Natural killer cell (primary cell): ENCODE data around the gene FMN1. TPM values are rescaled to one million over a fixed set of nuclear protein-coding genes. Genes with fewer than 3 reads are reported as not detected.

ENCODE experiments used
- ATAC-seq, 3 donors: fragments of 150-1000 bp in 2 of 3; fragments of 200-7000 bp in 1 of 3; cut with Tn5 transposase; 1 replicate in 1 of 3; 2 replicates in 2 of 3; pipeline ENCODE4 v1.10.0; 2021; ENCODE audit warnings: mild to moderate bottlenecking in 2 of 3, moderate library complexity in 2 of 3
- DNase-seq, 2 donors: peaks; one replicate each; pipeline versions ENCODE4 v3.0.0 to v3.0.0-alpha.2; 2013 to 2021; ENCODE audit warnings: mixed read lengths in 1 of 2
- H3K27ac ChIP-seq: one replicate; pipeline ENCODE4 v1.5.1; 2013; ENCODE audit warnings: mild to moderate bottlenecking, low read length
- H3K27me3 ChIP-seq: one replicate; pipeline ENCODE4 v1.6.1; 2013; ENCODE audit warnings: low read length; ENCODE audit not compliant: control insufficient read depth, insufficient read depth
- H3K36me3 ChIP-seq: one replicate; pipeline ENCODE4 v1.6.1; 2013; ENCODE audit warnings: low read length; ENCODE audit not compliant: control insufficient read depth, insufficient read depth
- H3K4me1 ChIP-seq: one replicate; pipeline ENCODE4 v1.6.1; 2013; ENCODE audit warnings: low read length; ENCODE audit not compliant: control insufficient read depth, insufficient read depth
- H3K4me3 ChIP-seq: one replicate; pipeline ENCODE4 v1.5.1; 2013; ENCODE audit warnings: low read length
- H3K9me3 ChIP-seq: one replicate; pipeline ENCODE4 v1.6.1; 2013; ENCODE audit warnings: low read length; ENCODE audit not compliant: control insufficient read depth, insufficient read depth
- H3K27ac Mint-ChIP-seq, 2 donors: one replicate each; pipeline ENCODE4 v1.8.0; 2022; ENCODE audit warnings: mild to moderate bottlenecking in 2 of 2, mixed read lengths in 2 of 2, moderate library complexity in 1 of 2
- H3K27me3 Mint-ChIP-seq, 2 donors: one replicate each; pipeline ENCODE4 v1.8.0; 2022; ENCODE audit warnings: low read depth in 2 of 2, mixed read lengths in 2 of 2
- H3K36me3 Mint-ChIP-seq: one replicate; pipeline ENCODE4 v1.8.0; 2022; ENCODE audit warnings: mixed read lengths
- H3K4me1 Mint-ChIP-seq, 2 donors: one replicate each; pipeline ENCODE4 v1.8.0; 2022; ENCODE audit warnings: mixed read lengths in 2 of 2
- H3K4me3 Mint-ChIP-seq: one replicate; pipeline ENCODE4 v1.8.0; 2022; ENCODE audit warnings: mild to moderate bottlenecking, moderate library complexity, mixed read lengths
- H3K9me3 Mint-ChIP-seq, 2 donors: one replicate each; pipeline ENCODE4 v1.8.0; 2022; ENCODE audit warnings: mixed read lengths in 2 of 2
- CTCF ChIP-seq: fragments of 200-600 bp; IDR thresholded peaks from one replicate; pipeline ENCODE4 v1.8.0; 2022; ENCODE audit warnings: antibody characterized with exemption
- WGBS: methylation state at CpG from one replicate; pipeline ENCODE4 v1.1.7; 2013; ENCODE audit warnings: missing lambda C conversion rate; ENCODE audit not compliant: insufficient coverage; 5-methylcytosine and 5-hydroxymethylcytosine counted together
- intact Hi-C: fragments of 100-400 bp; cut with micrococcal nuclease; formaldehyde crosslinking; loops from one replicate; pipeline ENCODE4 v1.14.2; 2022
- total RNA-seq, 4 donors: library from RNA; stranded (reverse); fragments of 120-200 nt in 1 of 4; gene quantifications; one replicate each; pipeline versions ENCODE4 v1.2.3 to v1.2.4, GENCODE V29; 2013 to 2022

The FMN1 gene
- total RNA-seq, 3 donors from 2014 or later (not counting 1 experiment from before 2014, with no cell fraction given), result 2.0 to 19.2 (median 2.2) TPM

DNA sequence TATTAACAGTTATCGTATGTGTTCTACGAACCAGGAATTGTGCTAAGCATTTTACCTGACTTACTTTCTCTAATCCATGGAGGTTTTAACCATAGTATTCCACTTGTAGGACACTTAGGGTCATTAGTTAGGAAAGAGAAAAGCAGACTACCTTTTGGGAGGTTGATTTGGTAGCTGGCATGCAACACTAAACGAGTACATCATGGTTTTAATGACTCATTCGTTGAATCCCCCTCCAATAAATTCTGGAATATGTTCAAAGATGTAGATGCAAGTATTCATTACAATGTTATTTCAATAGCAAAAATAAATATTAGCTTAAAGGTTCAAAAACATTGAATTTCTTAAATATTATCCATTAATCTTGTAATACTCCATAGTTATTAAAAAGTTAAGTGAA, 162.5 kb downstream of the FMN1 start:
- TF ChIP-seq CTCF, result no peak
- Histone ChIP-seq H3K27me3 (no peaks in the 10 kb centered on the region), H3K4me1 (no peaks in the 10 kb centered on the region), H3K27ac (no peak overlapping the region), H3K9me3 (no peaks in the 10 kb centered on the region), H3K36me3 (no peaks in the 10 kb centered on the region), H3K4me3 (no peak overlapping the region)
- H3K4me3 Mint-ChIP-seq, result no peak overlapping the region
- no peak for DNase-seq
- H3K27ac Mint-ChIP-seq, result no peak overlapping the region
- no peaks in the 10 kb centered on the region for H3K36me3 Mint-ChIP-seq
- H3K27me3 Mint-ChIP-seq, result peaks cover 10 to 11% of the 10 kb centered on the region in 2 donors
- no peak for ATAC-seq
- WGBS, result 60% methylated on average over 1 of the region's 4 CpGs
- H3K9me3 Mint-ChIP-seq, result no peaks in the 10 kb centered on the region
- no peaks in the 10 kb centered on the region for H3K4me1 Mint-ChIP-seq
- intact Hi-C loops, result no loop called here

DNA sequence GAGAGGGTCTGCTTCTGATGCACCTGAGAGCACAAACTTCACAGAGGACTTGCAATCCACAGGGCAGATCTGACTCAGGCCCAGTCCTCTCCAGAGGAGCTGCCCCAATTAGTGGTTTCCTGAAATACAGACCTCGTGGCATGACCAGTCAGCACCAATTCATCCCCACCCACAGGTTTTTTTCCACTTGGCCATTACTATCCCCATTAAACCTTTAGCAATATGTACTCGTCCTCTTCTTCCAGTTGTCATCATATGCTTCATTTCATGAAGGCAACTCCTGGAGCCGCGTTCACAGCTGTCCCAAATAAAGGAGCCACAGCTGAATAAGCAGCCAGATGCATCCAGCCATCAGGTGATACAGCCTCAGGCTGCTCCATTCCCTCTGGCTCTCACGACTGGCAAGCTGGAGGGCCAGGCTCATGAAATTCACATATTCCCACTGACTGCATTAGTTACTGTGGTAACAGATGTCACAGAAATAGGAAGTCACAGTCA, 163.1 kb downstream of the FMN1 start:
- no peak for TF ChIP-seq CTCF
- H3K4me3 Mint-ChIP-seq, result no peak overlapping the region

GRCh38 chr15:33030315-33030714, 164.2 kb downstream of the FMN1 start:
- H3K27ac Mint-ChIP-seq, result no peak overlapping the region

More for the DNA sequence above, 163.1 kb downstream of the FMN1 start:
- Mint-ChIP-seq H3K27ac (no peak overlapping the region), H3K36me3 (no peaks in the 10 kb centered on the region), H3K4me1 (no peaks in the 10 kb centered on the region), H3K27me3 (peaks cover 10 to 11% of the 10 kb centered on the region in 2 donors), H3K9me3 (no peaks in the 10 kb centered on the region)
- Histone ChIP-seq H3K36me3 (no peaks in the 10 kb centered on the region), H3K9me3 (no peaks in the 10 kb centered on the region), H3K27ac (no peak overlapping the region), H3K4me1 (no peaks in the 10 kb centered on the region), H3K27me3 (no peaks in the 10 kb centered on the region), H3K4me3 (no peak overlapping the region)
- no peak for DNase-seq
- ATAC-seq, result no peak
- intact Hi-C loops, result no loop called here
- WGBS, result 76% methylated on average over 5 of the region's 5 CpGs

More at GRCh38 chr15:33030315-33030714, 164.2 kb downstream of the FMN1 start:
- no peak overlapping the region for H3K4me3 Mint-ChIP-seq
- intact Hi-C loops, result no loop called here
- DNase-seq (no peak), ATAC-seq (no peak)
- H3K27me3 ChIP-seq, result no peaks in the 10 kb centered on the region
- no peaks in the 10 kb centered on the region for H3K4me1 Mint-ChIP-seq
- H3K36me3 Mint-ChIP-seq, result no peaks in the 10 kb centered on the region
- 92% methylated on average over 4 of the region's 5 CpGs for WGBS
- H3K9me3 ChIP-seq, result no peaks in the 10 kb centered on the region
- TF ChIP-seq CTCF, result no peak
- no peaks in the 10 kb centered on the region for H3K9me3 Mint-ChIP-seq
- H3K36me3 ChIP-seq, result no peaks in the 10 kb centered on the region
- no peak overlapping the region for H3K4me3 ChIP-seq
- no peaks in the 10 kb centered on the region for H3K4me1 ChIP-seq
- peaks cover 10 to 11% of the 10 kb centered on the region in 2 donors for H3K27me3 Mint-ChIP-seq
- H3K27ac ChIP-seq, result no peak overlapping the region
